GM23338 (cell line): ENCODE measurements around the gene NIN. TPM values are rescaled to one million over a fixed set of nuclear protein-coding genes. Genes with fewer than 3 reads are reported as not detected.
A peak's percentile ranks its signal among the peaks of the same experiment; 100 is the strongest.
"Not testable (repeated sequence)": the region's sequence is repeated elsewhere in the genome, so short reads cannot be mapped to it uniquely, and the experiment has no call there.

Source experiments
- ATAC-seq: fragments of 200-7000 bp; cut with Tn5 transposase; 3 replicates; pipeline ENCODE4 v1.9.1; 2020
- DNase-seq: peaks from one replicate; pipeline ENCODE4 v3.0.0-alpha.2; 2015; ENCODE audit warnings: low spot score
- H2AFZ ChIP-seq: fragments of 200-600 bp; sonication (generic); 2 replicates; pipeline ENCODE4 v1.8.0; 2016; ENCODE audit warnings: antibody characterized with exemption, mild to moderate bottlenecking, moderate library complexity
- H3F3A ChIP-seq: fragments of 200-600 bp; sonication (generic); replicated peaks from 2 replicates; pipeline ENCODE4 v1.8.0; 2017; ENCODE audit warnings: antibody characterized with exemption, mixed run types, low read depth
- H3K27ac ChIP-seq: fragments of 200-600 bp; sonication (generic); 2 replicates; pipeline ENCODE4 v1.6.1; 2016; ENCODE audit warnings: low read depth
- H3K27me3 ChIP-seq: fragments of 200-600 bp; sonication (generic); 2 replicates; pipeline ENCODE4 v1.8.0; 2016; ENCODE audit warnings: mild to moderate bottlenecking, mixed run types, moderate library complexity; ENCODE audit not compliant: insufficient read depth
- H3K36me3 ChIP-seq: fragments of 200-600 bp; sonication (generic); 2 replicates; pipeline ENCODE4 v1.8.0; 2016; ENCODE audit warnings: mild to moderate bottlenecking; ENCODE audit not compliant: insufficient read depth
- H3K4me1 ChIP-seq: fragments of 200-600 bp; sonication (generic); 2 replicates; pipeline ENCODE4 v1.8.0; 2016; ENCODE audit warnings: mild to moderate bottlenecking, moderate library complexity; ENCODE audit not compliant: insufficient read depth
- H3K4me2 ChIP-seq: fragments of 200-600 bp; sonication (generic); 2 replicates; pipeline ENCODE4 v1.7.1; 2017; ENCODE audit warnings: mixed run types
- H3K4me3 ChIP-seq: fragments of 200-600 bp; sonication (generic); 2 replicates; pipeline ENCODE4 v1.6.1; 2016; ENCODE audit warnings: mixed run types
- H3K79me2 ChIP-seq: fragments of 200-600 bp; sonication (generic); replicated peaks from 2 replicates; pipeline ENCODE4 v1.8.0; 2017; ENCODE audit warnings: mild to moderate bottlenecking; ENCODE audit not compliant: insufficient read depth
- H3K9me2 ChIP-seq: fragments of 200-600 bp; sonication (generic); 2 replicates; pipeline ENCODE4 v1.8.0; 2017; ENCODE audit not compliant: insufficient read depth
- H4K20me1 ChIP-seq: fragments of 200-600 bp; sonication (generic); replicated peaks from 2 replicates; pipeline ENCODE4 v1.8.0; 2017; ENCODE audit warnings: mild to moderate bottlenecking; ENCODE audit not compliant: insufficient read depth
- H3K27ac Mint-ChIP-seq: 2 replicates; pipeline ENCODE4 v1.8.0; 2020; ENCODE audit warnings: inconsistent platforms, mild to moderate bottlenecking, moderate library complexity, mixed read lengths
- H3K27me3 Mint-ChIP-seq: 3 replicates; pipeline ENCODE4 v1.8.0; 2022; ENCODE audit warnings: low read depth, mild to moderate bottlenecking, moderate library complexity, mixed read lengths, inconsistent platforms; ENCODE audit not compliant: insufficient read depth, poor library complexity
- H3K36me3 Mint-ChIP-seq: 3 replicates; pipeline ENCODE4 v1.8.0; 2021; ENCODE audit warnings: low read depth, mild to moderate bottlenecking, inconsistent platforms, moderate library complexity, mixed read lengths
- H3K4me1 Mint-ChIP-seq: 3 replicates; pipeline ENCODE4 v1.8.0; 2020; ENCODE audit warnings: mild to moderate bottlenecking, inconsistent platforms, mixed read lengths
- H3K4me3 Mint-ChIP-seq: 3 replicates; pipeline ENCODE4 v1.8.0; 2021; ENCODE audit warnings: moderate library complexity, mild to moderate bottlenecking, inconsistent platforms, mixed read lengths
- H3K9me3 Mint-ChIP-seq: 3 replicates; pipeline ENCODE4 v1.8.0; 2020; ENCODE audit warnings: moderate library complexity, mild to moderate bottlenecking, inconsistent platforms, mixed read lengths
- CREB1 ChIP-seq: fragments of 250-450 bp; sonication (Bioruptor Pico); IDR thresholded peaks from 2 replicates; pipeline ENCODE4 v1.5.0; 2020; ENCODE audit warnings: low read depth, mild to moderate bottlenecking, moderate library complexity
- CTCF ChIP-seq, 2 experiments: fragments of 200-600 bp in 1 of 2; sonication (generic) in 1 of 2; conservative IDR thresholded peaks; 2 replicates each; pipeline versions ENCODE4 v1.5.1 to v1.6.1; 2016 to 2017; ENCODE audit warnings: antibody characterized with exemption in 2 of 2, low read depth in 2 of 2, mild to moderate bottlenecking in 2 of 2, moderate library complexity in 1 of 2
- EZH2phosphoT487 ChIP-seq: fragments of 200-600 bp; sonication (generic); IDR thresholded peaks from one replicate; pipeline ENCODE4 v1.8.1; 2018; ENCODE audit warnings: antibody characterized with exemption; ENCODE audit not compliant: unreplicated experiment
- JUNB ChIP-seq: IDR thresholded peaks from one replicate; pipeline ENCODE4 v1.6.1; 2016; ENCODE audit warnings: antibody characterized with exemption; ENCODE audit not compliant: unreplicated experiment
- NANOG ChIP-seq: IDR thresholded peaks from 2 replicates; pipeline ENCODE4 v1.6.1; 2016; ENCODE audit warnings: antibody characterized with exemption, borderline replicate concordance
- STAT1 ChIP-seq: IDR thresholded peaks from one replicate; pipeline ENCODE4 v1.6.1; 2016; ENCODE audit warnings: antibody characterized with exemption; ENCODE audit not compliant: unreplicated experiment
- ZNF114 ChIP-seq: fragments of 250-450 bp; sonication (Bioruptor Pico); IDR thresholded peaks from 2 replicates; pipeline ENCODE4 v1.5.0; 2020; ENCODE audit warnings: mild to moderate bottlenecking, moderate library complexity
- ZNF331 ChIP-seq: fragments of 250-450 bp; sonication (Bioruptor Pico); IDR thresholded peaks from 2 replicates; pipeline ENCODE4 v1.5.0; 2020; ENCODE audit warnings: low read depth, mild to moderate bottlenecking, moderate library complexity
- polyA plus RNA-seq: library from polyadenylated mRNA; unstranded; fragments of >200 nt; fragmentation: Nextera tagmentation; extraction: Ambion mirVana; gene quantifications from 2 replicates; pipeline ENCODE4 v1.2.1, GENCODE V29; 2016
- total RNA-seq: library from RNA; depleted of rRNA; stranded (reverse); fragments of >200 nt; shearing (Covaris generic); gene quantifications from 2 replicates; pipeline ENCODE4 v1.2.3, GENCODE V29; 2014
- TF ChIP-seq, protein P1 (sequence below): IDR thresholded peaks from 2 replicates; pipeline ENCODE4 v1.6.1; 2016; ENCODE audit warnings: antibody characterized with exemption

NIN gene
- total and polyA plus RNA-seq, 2 experiments from 2014 or later = 7.4 to 17.4 TPM

DNA sequence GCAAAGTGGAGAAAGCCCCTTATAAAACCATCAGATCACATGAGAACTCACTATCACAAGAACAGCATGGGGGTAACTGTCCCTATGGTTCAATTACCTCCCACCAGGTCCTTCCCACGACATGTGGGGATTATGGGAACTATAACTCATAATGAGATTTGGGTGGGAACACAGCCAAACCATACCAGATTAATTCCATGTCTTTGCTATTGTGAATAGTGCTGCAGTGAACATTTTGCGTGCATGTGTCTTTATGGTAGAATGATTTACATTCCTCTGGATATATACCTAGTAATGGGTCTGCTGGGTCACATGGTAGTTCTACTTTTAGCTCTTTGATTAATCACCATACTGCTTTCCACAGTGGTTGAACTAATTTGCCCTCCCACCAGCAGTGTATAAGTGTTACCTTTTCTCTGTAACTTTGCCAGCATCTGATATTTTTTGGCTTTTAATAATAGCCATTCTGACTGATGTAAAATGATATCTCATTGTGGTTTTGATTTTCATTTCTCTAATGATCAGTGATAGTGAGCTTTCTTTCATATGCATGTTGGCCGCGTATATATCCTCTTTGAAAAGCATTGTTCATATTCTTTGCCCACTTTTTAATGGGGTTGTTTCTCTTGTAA is 133.2 kb downstream of the NIN start:
- no peak overlapping the region for H3K4me3 Mint-ChIP-seq
- no peak overlapping the region for H3K27ac ChIP-seq
- peaks cover 9% of the 10 kb centered on the region for H3K27me3 Mint-ChIP-seq
- no peak overlapping the region for H2AFZ ChIP-seq
- H3K4me1 Mint-ChIP-seq = no peaks in the 10 kb centered on the region
- no peak for DNase-seq
- no peaks in the 10 kb centered on the region for H3F3A ChIP-seq
- TF ChIP-seq NANOG (no peak), ZNF331 (CRISPR knock-in tag) (no peak), ZNF114 (CRISPR knock-in tag) (no peak), EZH2phosphoT487 (no peak), CREB1 (CRISPR knock-in tag) (no peak)
- TF ChIP-seq, protein P1, sequence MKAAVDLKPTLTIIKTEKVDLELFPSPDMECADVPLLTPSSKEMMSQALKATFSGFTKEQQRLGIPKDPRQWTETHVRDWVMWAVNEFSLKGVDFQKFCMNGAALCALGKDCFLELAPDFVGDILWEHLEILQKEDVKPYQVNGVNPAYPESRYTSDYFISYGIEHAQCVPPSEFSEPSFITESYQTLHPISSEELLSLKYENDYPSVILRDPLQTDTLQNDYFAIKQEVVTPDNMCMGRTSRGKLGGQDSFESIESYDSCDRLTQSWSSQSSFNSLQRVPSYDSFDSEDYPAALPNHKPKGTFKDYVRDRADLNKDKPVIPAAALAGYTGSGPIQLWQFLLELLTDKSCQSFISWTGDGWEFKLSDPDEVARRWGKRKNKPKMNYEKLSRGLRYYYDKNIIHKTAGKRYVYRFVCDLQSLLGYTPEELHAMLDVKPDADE = no peak
- H3K27ac Mint-ChIP-seq = no peak overlapping the region
- no peak overlapping the region for H3K4me3 ChIP-seq
- no peaks in the 10 kb centered on the region for H3K36me3 ChIP-seq
- peaks cover 4% of the 10 kb centered on the region for H3K9me2 ChIP-seq
- H3K79me2 ChIP-seq = no peaks in the 10 kb centered on the region
- H4K20me1 ChIP-seq = no peaks in the 10 kb centered on the region
- no peaks in the 10 kb centered on the region for H3K27me3 ChIP-seq
- no peak for ATAC-seq
- no peaks in the 10 kb centered on the region for H3K4me1 ChIP-seq
- peaks cover 27% of the 10 kb centered on the region for H3K9me3 Mint-ChIP-seq
- peaks cover 17% of the 10 kb centered on the region; the same call in 2 of the 3 replicates for H3K36me3 Mint-ChIP-seq
- H3K4me2 ChIP-seq = no peak overlapping the region

GRCh38 chr14:50694260-50694659 is 136.7 kb downstream of the NIN start:
- H3K4me3 ChIP-seq, H3K4me3 Mint-ChIP-seq, H3K27ac Mint-ChIP-seq, H3K4me2 ChIP-seq, H4K20me1 ChIP-seq, H3K36me3 ChIP-seq, DNase-seq, ATAC-seq, H3K9me2 ChIP-seq, H3K27me3 Mint-ChIP-seq, H3K4me1 ChIP-seq, H3K4me1 Mint-ChIP-seq, H3F3A ChIP-seq, H2AFZ ChIP-seq, H3K79me2 ChIP-seq, H3K27me3 ChIP-seq, H3K27ac ChIP-seq: not testable (repeated sequence)
- Mint-ChIP-seq H3K9me3 (peaks cover 27% of the 10 kb centered on the region), H3K36me3 (peaks cover 17% of the 10 kb centered on the region; the same call in 2 of the 3 replicates)

GRCh38 chr14:50688875-50689274 is 142.1 kb downstream of the NIN start:
- no peaks in the 10 kb centered on the region for H3K4me1 Mint-ChIP-seq
- ATAC-seq (peak; percentile 94), DNase-seq (peak; percentile 42)
- no peaks in the 10 kb centered on the region for H3K27me3 Mint-ChIP-seq
- no peaks in the 10 kb centered on the region for H3F3A ChIP-seq
- peaks cover 8% of the 10 kb centered on the region for H3K9me3 Mint-ChIP-seq
- H3K27me3 ChIP-seq = no peaks in the 10 kb centered on the region
- no peaks in the 10 kb centered on the region for H4K20me1 ChIP-seq
- H3K4me3 Mint-ChIP-seq = no peak overlapping the region
- H3K27ac ChIP-seq = no peak overlapping the region
- H3K4me1 ChIP-seq = no peaks in the 10 kb centered on the region
- H3K36me3 Mint-ChIP-seq = peaks cover 6% of the 10 kb centered on the region; the same call in 1 of the 3 replicates
- H3K79me2 ChIP-seq = no peaks in the 10 kb centered on the region
- H3K36me3 ChIP-seq = no peaks in the 10 kb centered on the region
- TF ChIP-seq CTCF (conservative IDR thresholded peaks at IDR 0.05; ENCODE audit: low read depth in 2 of 2) = peak; percentile 23 to 65; a peak in 3 of 4 replicates
- no peak for TF ChIP-seq STAT1
- no peak for TF ChIP-seq JUNB
- no peak overlapping the region for H3K4me3 ChIP-seq
- H3K27ac Mint-ChIP-seq = no peak overlapping the region
- H3K4me2 ChIP-seq = no peak overlapping the region
- no peaks in the 10 kb centered on the region; the same call in 1 of the 2 replicates for H3K9me2 ChIP-seq
- H2AFZ ChIP-seq = peak overlapping the region; percentile 48; the same call in 1 of the 2 replicates
